Type B pancreatic cell (in vitro differentiated cells): ENCODE data around the gene PRM3. TPM values are rescaled to one million over a fixed set of nuclear protein-coding genes. Genes with fewer than 3 reads are reported as not detected.

Experiments
- DNase-seq: peaks from one replicate; pipeline ENCODE4 v3.0.0; 2021; ENCODE audit warnings: mixed read lengths; ENCODE audit not compliant: unreplicated experiment; ENCODE audit errors: extremely low spot score
- H3K27ac Mint-ChIP-seq: 2 replicates; pipeline ENCODE4 v1.8.0; 2021; ENCODE audit warnings: mild to moderate bottlenecking, mixed read lengths
- H3K27me3 Mint-ChIP-seq: 2 replicates; pipeline ENCODE4 v1.8.0; 2021; ENCODE audit warnings: mixed read lengths
- H3K36me3 Mint-ChIP-seq: 2 replicates; pipeline ENCODE4 v1.8.0; 2021; ENCODE audit warnings: mixed read lengths
- H3K4me1 Mint-ChIP-seq: one replicate; pipeline ENCODE4 v1.8.0; 2021; ENCODE audit warnings: mixed read lengths; ENCODE audit not compliant: unreplicated experiment
- H3K4me3 Mint-ChIP-seq: 2 replicates; pipeline ENCODE4 v1.8.0; 2021; ENCODE audit warnings: mild to moderate bottlenecking, mixed read lengths
- H3K9me3 Mint-ChIP-seq: 2 replicates; pipeline ENCODE4 v1.8.0; 2021; ENCODE audit warnings: mixed read lengths
- CTCF ChIP-seq: fragments of 200-600 bp; sonication (generic); conservative IDR thresholded peaks from 2 replicates; pipeline ENCODE4 v1.5.0; 2021; ENCODE audit warnings: antibody characterized with exemption, mild to moderate bottlenecking
- microRNA-seq: library from miRNA; unstranded; fragments of <30 nt; microRNA quantifications from one replicate; pipeline ENCODE4, GENCODE V29; 2020
- total RNA-seq: library from RNA; stranded (reverse); gene quantifications from 2 replicates; pipeline ENCODE4 v1.2.1, GENCODE V29; 2021; ENCODE audit warnings: low replicate concordance

The PRM3 gene
- total RNA-seq, 1 donor from 2014 or later: not detected

GRCh38 chr16:11225677-11226549 lies 47.5 kb downstream of the PRM3 start:
- H3K27me3 Mint-ChIP-seq: no peaks in the 10 kb centered on the region

GRCh38 chr16:11224894-11225676 lies 48.3 kb downstream of the PRM3 start:
- Mint-ChIP-seq H3K27ac (no peak overlapping the region), H3K27me3 (peaks cover 2% of the 10 kb centered on the region), H3K4me3 (no peak overlapping the region)

More at GRCh38 chr16:11225677-11226549, 47.5 kb downstream of the PRM3 start:
- Mint-ChIP-seq H3K4me3 (no peak overlapping the region), H3K36me3 (no peaks in the 10 kb centered on the region), H3K9me3 (no peaks in the 10 kb centered on the region), H3K27ac (no peak overlapping the region), H3K4me1 (no peaks in the 10 kb centered on the region)
- no peak for TF ChIP-seq CTCF
- no peak for DNase-seq

GRCh38 chr16:11224096-11224893 lies 49.1 kb downstream of the PRM3 start:
- no peak for TF ChIP-seq CTCF
- no peaks in the 10 kb centered on the region for H3K36me3 Mint-ChIP-seq
- peaks cover 4% of the 10 kb centered on the region for H3K27me3 Mint-ChIP-seq
- no peak for DNase-seq
- no peaks in the 10 kb centered on the region for H3K4me1 Mint-ChIP-seq
- H3K4me3 Mint-ChIP-seq: no peak overlapping the region
- H3K27ac Mint-ChIP-seq: no peak overlapping the region
- no peaks in the 10 kb centered on the region for H3K9me3 Mint-ChIP-seq

More at GRCh38 chr16:11224894-11225676, 48.3 kb downstream of the PRM3 start:
- Mint-ChIP-seq H3K4me1 (no peaks in the 10 kb centered on the region), H3K36me3 (no peaks in the 10 kb centered on the region), H3K9me3 (no peaks in the 10 kb centered on the region)
- no peak for DNase-seq
- TF ChIP-seq CTCF: no peak

Small RNAs within 50 kb of the gene (microRNA-seq; reads per million reads assigned to microRNA genes)
- gene MIR548H2: not detected

Other genes starting within 250 kb of the PRM3 start
- gene SOCS1, start 17.4 kb downstream of the PRM3 start, total RNA-seq: 14.5 and 28.6 TPM in 2 replicates
- gene TNP2, start 4.3 kb downstream of the PRM3 start, total RNA-seq: not detected in 2 replicates
- gene PRM2, start 2.9 kb upstream of the PRM3 start, total RNA-seq: not detected in 2 replicates
- gene PRM1, start 7.7 kb upstream of the PRM3 start, total RNA-seq: not detected in 2 replicates
- gene RMI2, start 71.8 kb upstream of the PRM3 start, total RNA-seq: 30.0 and 41.3 TPM in 2 replicates